G401 (cell line): ENCODE measurements around the gene NUDT8. TPM values are rescaled to one million over a fixed set of nuclear protein-coding genes. Genes with fewer than 3 reads are reported as not detected.
"Not testable (repeated sequence)": the region's sequence is repeated elsewhere in the genome, so short reads cannot be mapped to it uniquely, and the experiment has no call there.

Source experiments
- DNase-seq: peaks from one replicate; pipeline ENCODE4 v3.0.0-alpha.2; 2015; ENCODE audit warnings: low spot score
- in situ Hi-C: cut with HindIII; loops from 2 replicates; pipeline ENCODE4 v1.10.0; 2016; ENCODE audit warnings: low sequenced_read_pairs, mixed read lengths
- total RNA-seq: library from RNA; depleted of rRNA; stranded (reverse); fragments of >200 nt; shearing (Covaris generic); gene quantifications from 2 replicates; pipeline ENCODE4 v1.2.3, GENCODE V29; 2014

Gene NUDT8
- total RNA-seq, 1 experiment from 2014 or later, result 12.1 TPM

GRCh38 chr11:67644472-67645418 lies 15.0 kb upstream of the NUDT8 start:
- in situ Hi-C loops, result no loop called here
- DNase-seq, result no peak

GRCh38 chr11:67644042-67644441 lies 14.3 kb upstream of the NUDT8 start:
- in situ Hi-C loops, result no loop called here
- DNase-seq, result no peak

GRCh38 chr11:67642173-67643120 lies 12.7 kb upstream of the NUDT8 start:
- no peak for DNase-seq
- in situ Hi-C loops, result no loop called here

- no peak for DNase-seq
Observed at GRCh38 chr11:67641338-67642172, 11.8 kb upstream of the NUDT8 start.

GRCh38 chr11:67640758-67641337 lies 11.1 kb upstream of the NUDT8 start:
- DNase-seq, result no peak
- in situ Hi-C loops, result no loop called here

More at GRCh38 chr11:67641338-67642172, 11.8 kb upstream of the NUDT8 start:
- in situ Hi-C loops, result no loop called here

GRCh38 chr11:67640021-67640757 lies 10.5 kb upstream of the NUDT8 start:
- in situ Hi-C loops, result no loop called here
- peak; percentile 44 for DNase-seq

GRCh38 chr11:67639438-67639859 lies 9.7 kb upstream of the NUDT8 start, which contains the start of gene TBX10:
TBX10 (minus strand) TSS chr11:67639763; CDS start chr11:67639472, 291 bp downstream.
- in situ Hi-C loops, result no loop called here
- DNase-seq, result no peak

- no peak for DNase-seq
- in situ Hi-C loops, result no loop called here
Observed at GRCh38 chr11:67638535-67639437, 9.0 kb upstream of the NUDT8 start.

- DNase-seq, in situ Hi-C loops: not testable (repeated sequence)
Observed at GRCh38 chr11:67637441-67637840, 7.7 kb upstream of the NUDT8 start.

- in situ Hi-C loops, result no loop called here
Observed at GRCh38 chr11:67636962-67637361, 7.2 kb upstream of the NUDT8 start.

GRCh38 chr11:67635231-67635521 lies 5.4 kb upstream of the NUDT8 start:
- in situ Hi-C loops, result no loop called here
- no peak for DNase-seq

More at GRCh38 chr11:67636962-67637361, 7.2 kb upstream of the NUDT8 start:
- DNase-seq, result no peak

GRCh38 chr11:67634366-67635230 lies 4.9 kb upstream of the NUDT8 start:
- in situ Hi-C loops, result no loop called here
- DNase-seq, result no peak

- DNase-seq, result no peak
- in situ Hi-C loops, result no loop called here
Observed at GRCh38 chr11:67633758-67634365, 4.1 kb upstream of the NUDT8 start.

- in situ Hi-C loops, result no loop called here
- DNase-seq, result no peak
Observed at GRCh38 chr11:67632982-67633755, 3.4 kb upstream of the NUDT8 start.
